ENCODE data around the gene SRSF7. TPM values are rescaled to one million over a fixed set of nuclear protein-coding genes. Genes with fewer than 3 reads are reported as not detected.
"Not testable (repeated sequence)": the region's sequence is repeated elsewhere in the genome, so short reads cannot be mapped to it uniquely, and the experiment has no call there.

Gene SRSF7
- total and polyA plus RNA-seq, 2 donors from 2014 or later, result 74.1 to 123 TPM

- no peaks in the 10 kb centered on the region for H3K36me3 ChIP-seq (ENCODE audit: control insufficient read depth in 2 of 3, insufficient read depth in 3 of 3, low read length in 3 of 3)
- no peak for TF ChIP-seq CTCF (IDR thresholded peaks at IDR 0.05; ENCODE audit: borderline replicate concordance, extremely low read depth, insufficient read depth)
- intact Hi-C loops (cut with DNase I), result no loop called here
- FAIRE-seq (no peak), DNase-seq (no peak)
- H3K4me1 ChIP-seq (ENCODE audit: control insufficient read depth in 2 of 3, insufficient read depth in 2 of 3, low read depth in 1 of 3, low read length in 3 of 3), result peaks cover 0 to 14% (median 3%) of the 10 kb centered on the region in 3 donors
- peak overlapping the region in 1 of 2 donors; percentile 32 for H3K27ac ChIP-seq (ENCODE audit: low read depth in 2 of 2, low read length in 2 of 2)
- H3K9ac ChIP-seq (ENCODE audit: low read length in 3 of 3), result no peak overlapping the region
- no peaks in the 10 kb centered on the region for H3K27me3 ChIP-seq (ENCODE audit: control insufficient read depth, insufficient read depth, low read length)
- H3K9me3 ChIP-seq (ENCODE audit: control insufficient read depth in 2 of 3, insufficient read depth in 1 of 3, low read length in 3 of 3), result no peaks in the 10 kb centered on the region
- no peak overlapping the region for H3K4me3 ChIP-seq (ENCODE audit: low read length in 3 of 3)
These were observed 41.6 kb upstream of the SRSF7 start for GRCh38 chr2:38792751-38793150.

- not testable (repeated sequence) for H3K4me3 ChIP-seq (ENCODE audit: low read length in 3 of 3)
These were observed 41.2 kb upstream of the SRSF7 start for GRCh38 chr2:38792321-38792720.

DNA sequence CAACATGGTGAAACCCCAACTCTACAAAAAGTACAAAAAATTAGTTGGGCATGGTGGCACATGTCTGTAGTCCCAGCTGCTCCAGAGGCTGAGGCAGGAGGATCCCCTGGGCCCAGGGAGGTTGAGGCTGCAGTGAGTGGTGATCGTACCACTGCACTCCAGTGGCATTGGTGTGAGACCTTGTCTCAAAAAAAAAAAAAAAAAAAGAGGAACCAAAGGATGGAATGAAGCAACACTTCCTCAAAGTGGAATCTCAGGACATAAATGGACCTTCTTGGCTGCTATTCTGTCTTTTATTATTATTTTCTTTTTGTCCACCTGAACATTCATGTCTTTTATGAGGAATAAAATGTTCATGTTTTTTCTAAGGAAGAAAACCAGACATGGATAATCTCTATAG lies 40.6 kb upstream of the SRSF7 start:
- Histone ChIP-seq H3K9me3 (ENCODE audit: control insufficient read depth in 2 of 3, insufficient read depth in 1 of 3, low read length in 3 of 3) (no peaks in the 10 kb centered on the region), H3K4me1 (ENCODE audit: control insufficient read depth in 2 of 3, insufficient read depth in 2 of 3, low read depth in 1 of 3, low read length in 3 of 3) (peaks cover 0 to 14% (median 3%) of the 10 kb centered on the region in 3 donors), H3K27ac (ENCODE audit: low read depth in 2 of 2, low read length in 2 of 2) (no peak overlapping the region), H3K4me3 (ENCODE audit: low read length in 3 of 3) (no peak overlapping the region), H3K27me3 (ENCODE audit: control insufficient read depth, insufficient read depth, low read length) (no peaks in the 10 kb centered on the region), H3K9ac (ENCODE audit: low read length in 3 of 3) (no peak overlapping the region), H3K36me3 (ENCODE audit: control insufficient read depth in 2 of 3, insufficient read depth in 3 of 3, low read length in 3 of 3) (no peaks in the 10 kb centered on the region)
- no peak for FAIRE-seq
- no peak for TF ChIP-seq CTCF (IDR thresholded peaks at IDR 0.05; ENCODE audit: borderline replicate concordance, extremely low read depth, insufficient read depth)
- no peak for DNase-seq
- intact Hi-C loops (cut with DNase I), result no loop called here

More at GRCh38 chr2:38792321-38792720, 41.2 kb upstream of the SRSF7 start:
- intact Hi-C loops (cut with DNase I); H3K27me3 ChIP-seq (ENCODE audit: control insufficient read depth, insufficient read depth, low read length); DNase-seq; H3K36me3 ChIP-seq (ENCODE audit: control insufficient read depth in 2 of 3, insufficient read depth in 3 of 3, low read length in 3 of 3); H3K9ac ChIP-seq (ENCODE audit: low read length in 3 of 3); FAIRE-seq; H3K9me3 ChIP-seq (ENCODE audit: control insufficient read depth in 2 of 3, insufficient read depth in 1 of 3, low read length in 3 of 3): not testable (repeated sequence)
- H3K4me1 ChIP-seq (ENCODE audit: control insufficient read depth in 2 of 3, insufficient read depth in 2 of 3, low read depth in 1 of 3, low read length in 3 of 3), result peaks cover 0 to 14% (median 3%) of the 10 kb centered on the region in 3 donors
- peak overlapping the region in 1 of 2 donors; percentile 32 for H3K27ac ChIP-seq (ENCODE audit: low read depth in 2 of 2, low read length in 2 of 2)

- no peak overlapping the region for H3K9ac ChIP-seq (ENCODE audit: low read length in 3 of 3)
- peaks cover 0 to 14% (median 4%) of the 10 kb centered on the region in 3 donors for H3K4me1 ChIP-seq (ENCODE audit: control insufficient read depth in 2 of 3, insufficient read depth in 2 of 3, low read depth in 1 of 3, low read length in 3 of 3)
- no peak overlapping the region for H3K27ac ChIP-seq (ENCODE audit: low read depth in 2 of 2, low read length in 2 of 2)
- no peak for TF ChIP-seq CTCF (IDR thresholded peaks at IDR 0.05; ENCODE audit: borderline replicate concordance, extremely low read depth, insufficient read depth)
- no peaks in the 10 kb centered on the region for H3K36me3 ChIP-seq (ENCODE audit: control insufficient read depth in 2 of 3, insufficient read depth in 3 of 3, low read length in 3 of 3)
- H3K9me3 ChIP-seq (ENCODE audit: control insufficient read depth in 2 of 3, insufficient read depth in 1 of 3, low read length in 3 of 3), result no peaks in the 10 kb centered on the region
- intact Hi-C loops (cut with DNase I), result no loop called here
- no peaks in the 10 kb centered on the region for H3K27me3 ChIP-seq (ENCODE audit: control insufficient read depth, insufficient read depth, low read length)
- no peak for FAIRE-seq
- DNase-seq, result no peak
- no peak overlapping the region for H3K4me3 ChIP-seq (ENCODE audit: low read length in 3 of 3)
These were observed 38.5 kb upstream of the SRSF7 start for GRCh38 chr2:38789691-38790090.
